Measurements from ENCODE around the gene TIAM1. TPM values are rescaled to one million over a fixed set of nuclear protein-coding genes. Genes with fewer than 3 reads are reported as not detected.

The TIAM1 gene
- total RNA-seq, 1 experiment from 2014 or later: 22.5 TPM

DNA sequence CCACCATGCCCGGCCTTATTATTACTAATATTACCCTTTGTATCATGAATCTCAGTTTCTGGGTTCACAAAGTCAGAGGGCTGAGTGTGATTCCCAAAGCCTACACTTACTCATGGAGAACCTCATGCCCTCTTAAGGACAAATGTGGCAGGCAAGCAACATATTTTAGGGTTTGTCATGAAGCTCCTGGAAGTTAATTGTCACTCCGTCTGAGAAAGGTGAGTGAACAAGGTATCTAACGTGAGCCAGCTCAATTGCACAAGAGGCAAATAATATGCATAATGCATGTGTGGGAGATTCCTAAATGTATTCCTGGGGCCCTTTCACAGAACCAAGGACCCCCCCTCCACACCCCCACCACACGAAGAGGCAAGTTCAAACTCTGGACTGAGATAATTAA, 10.1 kb upstream of the TIAM1 start:
- Histone ChIP-seq H3F3A (ENCODE audit: insufficient read depth, low read depth) (peaks cover 66% of the 10 kb centered on the region), H3K4me3 (peak overlapping the region; percentile 18; the same call in 1 of the 2 replicates), H3K4me2 (peak overlapping the region; percentile 53), H2AFZ (no peak overlapping the region), H3K79me2 (ENCODE audit: low read depth) (no peaks in the 10 kb centered on the region), H3K27me3 (ENCODE audit: insufficient read depth, low read depth) (no peaks in the 10 kb centered on the region), H3K36me3 (ENCODE audit: low read depth) (no peaks in the 10 kb centered on the region), H3K9me3 (ENCODE audit: insufficient read depth, low read depth) (no peaks in the 10 kb centered on the region), H3K27ac (peak overlapping the region; percentile 99), H3K4me1 (replicated peaks; ENCODE audit: insufficient read depth) (peaks cover 78% of the 10 kb centered on the region), H3K9me2 (ENCODE audit: insufficient read depth) (no peaks in the 10 kb centered on the region), H4K20me1 (ENCODE audit: insufficient read depth) (no peaks in the 10 kb centered on the region)
- TF ChIP-seq CTCF (conservative IDR thresholded peaks at IDR 0.05) (no peak), EZH2 (IDR thresholded peaks at IDR 0.05; ENCODE audit: low read depth) (no peak)
- intact Hi-C loops (cut with micrococcal nuclease; ENCODE audit: unreplicated experiment): loop anchor here (1.0 kb wide), 1 partner anchor 12 kb away; no protein-coding TSS in a partner anchor
- BruUV-seq (replicated peaks): TSS peak; percentile 77
- DNase-seq: peak in 1 of 2 experiments; percentile 88
- CTCF ChIA-PET: interaction anchor here (1.1 kb wide), 1 partner anchor 227 kb away, joined by 3 read pairs; no protein-coding TSS in a partner anchor
- POLR2A ChIA-PET (ENCODE audit: unreplicated experiment): no interaction called here

DNA sequence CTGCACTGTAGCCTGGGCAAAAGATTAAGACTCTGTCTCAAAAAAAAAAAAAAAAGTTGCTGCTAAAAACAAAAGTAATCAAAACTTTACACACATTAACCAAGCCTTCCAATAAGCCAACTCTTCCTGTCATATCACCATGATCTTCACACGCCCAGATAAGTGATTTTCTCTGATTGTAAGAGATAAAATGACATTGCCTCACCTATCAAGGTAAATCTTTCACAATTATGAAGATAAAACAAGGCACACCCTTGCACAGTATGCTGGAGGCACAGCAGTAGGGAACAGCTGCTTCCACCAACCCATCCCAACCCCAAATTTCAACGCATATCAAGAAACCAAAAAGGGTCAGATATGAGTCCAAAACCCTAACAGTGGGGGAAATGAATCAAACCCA, 8.8 kb upstream of the TIAM1 start:
- no peaks in the 10 kb centered on the region for H3K79me2 ChIP-seq (ENCODE audit: low read depth)
- CTCF ChIA-PET: no interaction called here

GRCh38 chr21:31351960-31352359, 7.9 kb upstream of the TIAM1 start:
- Histone ChIP-seq H3F3A (ENCODE audit: insufficient read depth, low read depth) (peaks cover 60% of the 10 kb centered on the region), H4K20me1 (ENCODE audit: insufficient read depth) (no peaks in the 10 kb centered on the region), H3K9me3 (ENCODE audit: insufficient read depth, low read depth) (no peaks in the 10 kb centered on the region), H3K27me3 (ENCODE audit: insufficient read depth, low read depth) (no peaks in the 10 kb centered on the region), H3K4me2 (peak overlapping the region; percentile 22; the same call in 1 of the 2 replicates), H3K36me3 (ENCODE audit: low read depth) (no peaks in the 10 kb centered on the region), H2AFZ (no peak overlapping the region), H3K27ac (peak overlapping the region; percentile 81), H3K79me2 (ENCODE audit: low read depth) (no peaks in the 10 kb centered on the region), H3K9me2 (ENCODE audit: insufficient read depth) (no peaks in the 10 kb centered on the region), H3K4me1 (replicated peaks; ENCODE audit: insufficient read depth) (peaks cover 70% of the 10 kb centered on the region), H3K4me3 (no peak overlapping the region)
- ChIA-PET POLR2A (ENCODE audit: unreplicated experiment) (interaction anchor here (0.6 kb wide), 1 partner anchor 91 kb away, joined by 8 read pairs; no protein-coding TSS in a partner anchor), CTCF (no interaction called here)
- no TSS peak for BruUV-seq (replicated peaks)
- DNase-seq: peak in 1 of 2 experiments; percentile 62
- TF ChIP-seq EZH2 (IDR thresholded peaks at IDR 0.05; ENCODE audit: low read depth) (no peak), CTCF (conservative IDR thresholded peaks at IDR 0.05) (no peak)
- intact Hi-C loops (cut with micrococcal nuclease; ENCODE audit: unreplicated experiment): loop anchor here (1.0 kb wide), 2 partner anchors 133 to 150 kb away; no protein-coding TSS in a partner anchor

More for the DNA sequence above, 8.8 kb upstream of the TIAM1 start:
- no TSS peak for BruUV-seq (replicated peaks)
- TF ChIP-seq CTCF (conservative IDR thresholded peaks at IDR 0.05) (no peak), EZH2 (IDR thresholded peaks at IDR 0.05; ENCODE audit: low read depth) (no peak)
- Histone ChIP-seq H3K9me2 (ENCODE audit: insufficient read depth) (no peaks in the 10 kb centered on the region), H3K9me3 (ENCODE audit: insufficient read depth, low read depth) (no peaks in the 10 kb centered on the region), H3K4me2 (peak overlapping the region; percentile 25), H3K27ac (peak overlapping the region; percentile 99), H3K4me1 (replicated peaks; ENCODE audit: insufficient read depth) (peaks cover 75% of the 10 kb centered on the region), H3F3A (ENCODE audit: insufficient read depth, low read depth) (peaks cover 66% of the 10 kb centered on the region), H2AFZ (no peak overlapping the region), H3K27me3 (ENCODE audit: insufficient read depth, low read depth) (no peaks in the 10 kb centered on the region), H3K36me3 (ENCODE audit: low read depth) (no peaks in the 10 kb centered on the region), H4K20me1 (ENCODE audit: insufficient read depth) (no peaks in the 10 kb centered on the region), H3K4me3 (no peak overlapping the region)
- intact Hi-C loops (cut with micrococcal nuclease; ENCODE audit: unreplicated experiment): no loop called here
- peak in 1 of 2 experiments; percentile 71 for DNase-seq
- POLR2A ChIA-PET (ENCODE audit: unreplicated experiment): no interaction called here

Measured in PC-9 (cell line).